NCI-H82 (cell line): ENCODE results near the gene IBSP.

ENCODE experiments used
- DNase-seq: peaks from one replicate; lab custom pipeline; 2025; lab: John Stamatoyannopoulos, UW

IBSP gene

DNA sequence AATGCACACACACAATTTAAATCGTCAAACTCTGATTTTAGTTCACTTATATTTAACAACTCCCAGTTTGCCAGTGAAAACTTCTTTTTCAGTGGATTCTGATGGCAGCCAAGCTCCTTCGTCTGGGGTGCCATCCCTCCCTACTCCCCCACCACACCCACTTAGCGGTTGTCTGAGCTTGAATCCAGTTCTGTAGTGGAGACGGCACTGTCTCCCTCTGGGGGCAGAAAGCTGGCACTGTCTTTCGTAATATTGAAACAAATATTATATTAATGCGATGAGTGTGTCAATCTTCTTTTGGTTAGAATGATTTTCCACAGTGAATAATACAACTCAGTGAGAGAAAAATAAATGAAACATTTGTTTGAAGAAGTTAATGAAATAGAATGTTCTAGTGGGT lies 38.9 kb downstream of the IBSP start:
- no peak for DNase-seq

DNA sequence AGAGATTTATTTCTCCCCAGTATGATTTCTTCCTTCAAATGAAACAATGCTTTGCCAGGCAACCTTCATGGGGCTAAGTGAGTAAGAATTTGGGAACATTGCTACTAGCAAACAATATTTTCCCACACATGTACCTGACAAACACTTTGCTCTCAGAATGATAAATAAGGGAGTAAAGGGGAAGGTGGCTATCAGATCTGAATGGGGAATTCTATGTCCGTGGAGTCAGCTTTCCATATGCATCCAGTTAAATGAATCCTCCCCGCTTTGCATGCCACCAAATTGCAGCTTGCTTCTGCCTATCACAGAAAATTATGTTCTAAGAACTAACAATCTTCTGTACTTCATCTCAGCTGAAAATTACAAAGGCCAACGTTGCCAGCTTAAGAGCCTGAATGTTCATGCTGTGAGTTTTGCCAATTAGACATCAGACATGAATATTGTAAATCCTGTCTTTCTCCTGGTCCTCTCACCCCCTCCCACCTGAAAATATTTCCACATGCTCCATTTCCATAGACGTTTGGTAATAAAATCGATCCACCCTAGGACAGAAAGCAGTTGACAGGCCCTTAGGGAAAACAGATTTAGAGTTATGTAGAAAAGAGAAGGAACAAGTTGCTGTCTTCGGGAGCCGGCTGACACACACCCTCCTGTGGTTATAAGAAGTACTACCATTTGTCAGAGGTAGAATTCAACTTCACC lies 39.7 kb downstream of the IBSP start:
- peak; percentile 64 for DNase-seq

DNA sequence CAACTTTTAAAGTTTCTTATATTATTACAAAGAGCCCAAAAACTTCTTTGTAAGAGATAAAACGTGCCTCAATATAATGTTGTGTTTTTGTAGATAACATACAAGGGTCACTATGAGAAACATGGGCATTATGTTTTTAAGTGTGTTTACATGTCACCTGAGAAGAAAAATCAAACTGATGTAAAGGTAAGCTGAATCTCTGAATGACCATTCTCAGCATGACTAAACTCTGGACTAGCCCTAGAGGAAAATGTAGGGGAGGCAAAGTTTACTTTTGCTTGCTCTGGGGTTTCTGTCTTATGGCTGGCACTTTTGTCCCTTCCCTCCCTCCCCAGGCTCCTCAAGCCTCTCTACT lies 40.2 kb downstream of the IBSP start:
- no peak for DNase-seq

DNA sequence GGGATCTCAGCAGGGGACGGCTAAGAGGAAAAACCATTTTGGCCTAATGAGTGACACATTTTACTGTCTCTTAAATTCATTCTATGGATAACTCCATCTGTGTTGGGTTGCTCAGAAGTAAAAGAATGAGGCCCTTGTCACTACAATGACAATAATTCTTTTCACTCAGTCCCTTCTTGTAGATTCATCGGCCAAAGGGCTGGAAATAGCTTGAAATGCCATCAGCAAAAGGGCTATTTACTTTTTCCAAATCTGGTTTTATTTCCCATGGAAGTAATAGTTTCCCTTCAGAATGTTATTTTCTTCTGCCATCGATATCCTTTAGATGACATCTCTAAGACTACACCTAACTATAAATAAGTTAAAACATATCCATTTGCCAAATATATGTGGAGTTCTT lies 40.8 kb downstream of the IBSP start:
- no peak for DNase-seq

DNA sequence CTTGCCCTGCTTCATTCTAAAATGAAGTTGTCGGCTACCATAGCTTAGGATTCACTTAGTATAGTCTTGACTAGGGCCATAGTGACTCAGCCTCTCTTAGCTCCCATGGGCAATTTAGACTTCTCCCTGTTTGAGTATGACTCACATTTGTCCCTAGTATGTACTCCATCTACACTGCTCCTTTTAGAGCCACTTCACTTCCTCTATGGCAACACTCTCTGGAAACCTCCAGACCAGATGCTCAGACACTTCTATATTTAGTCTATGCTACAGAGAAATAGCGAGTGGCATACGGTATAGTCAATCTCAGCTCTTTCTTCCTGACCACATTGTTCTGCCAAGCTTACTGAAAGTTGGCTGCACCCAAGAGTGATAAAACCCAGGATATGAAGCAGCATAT lies 44.6 kb downstream of the IBSP start:
- DNase-seq = no peak

DNA sequence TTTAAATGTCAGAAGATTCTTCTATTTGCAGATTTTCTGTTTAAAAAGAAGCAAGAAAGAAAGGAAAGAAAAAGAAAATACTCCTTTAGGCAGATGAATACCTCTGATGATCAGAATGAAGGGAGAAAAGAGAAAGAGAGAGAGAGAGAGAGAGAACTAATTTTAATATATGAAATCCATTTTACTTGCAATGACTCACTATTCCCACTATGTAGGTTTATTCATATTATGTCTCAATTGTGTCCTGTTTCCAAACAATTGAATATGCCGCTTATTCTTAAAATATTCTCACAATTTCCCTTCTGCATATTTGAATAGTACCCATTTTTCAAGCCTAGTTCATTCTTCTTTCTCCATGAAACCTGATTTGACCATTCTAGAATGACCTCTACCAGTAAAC lies 45.1 kb downstream of the IBSP start:
- DNase-seq = no peak

DNA sequence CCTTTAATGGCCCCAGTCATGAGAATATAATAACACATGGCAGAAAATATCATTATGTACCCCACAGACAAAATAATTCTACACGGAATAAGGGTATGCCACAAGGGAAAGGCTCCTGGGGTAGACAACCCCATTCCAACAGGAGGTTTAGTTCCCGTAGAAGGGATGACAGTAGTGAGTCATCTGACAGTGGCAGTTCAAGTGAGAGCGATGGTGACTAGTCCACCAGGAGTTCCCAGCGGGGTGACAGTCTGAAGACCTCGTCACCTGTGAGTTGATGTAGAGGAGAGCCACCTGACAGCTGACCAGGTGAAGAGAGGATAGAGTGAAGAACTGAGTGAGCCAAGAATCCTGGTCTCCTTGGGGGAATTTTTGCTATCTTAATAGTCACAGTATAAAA lies 46.9 kb downstream of the IBSP start:
- no peak for DNase-seq

DNA sequence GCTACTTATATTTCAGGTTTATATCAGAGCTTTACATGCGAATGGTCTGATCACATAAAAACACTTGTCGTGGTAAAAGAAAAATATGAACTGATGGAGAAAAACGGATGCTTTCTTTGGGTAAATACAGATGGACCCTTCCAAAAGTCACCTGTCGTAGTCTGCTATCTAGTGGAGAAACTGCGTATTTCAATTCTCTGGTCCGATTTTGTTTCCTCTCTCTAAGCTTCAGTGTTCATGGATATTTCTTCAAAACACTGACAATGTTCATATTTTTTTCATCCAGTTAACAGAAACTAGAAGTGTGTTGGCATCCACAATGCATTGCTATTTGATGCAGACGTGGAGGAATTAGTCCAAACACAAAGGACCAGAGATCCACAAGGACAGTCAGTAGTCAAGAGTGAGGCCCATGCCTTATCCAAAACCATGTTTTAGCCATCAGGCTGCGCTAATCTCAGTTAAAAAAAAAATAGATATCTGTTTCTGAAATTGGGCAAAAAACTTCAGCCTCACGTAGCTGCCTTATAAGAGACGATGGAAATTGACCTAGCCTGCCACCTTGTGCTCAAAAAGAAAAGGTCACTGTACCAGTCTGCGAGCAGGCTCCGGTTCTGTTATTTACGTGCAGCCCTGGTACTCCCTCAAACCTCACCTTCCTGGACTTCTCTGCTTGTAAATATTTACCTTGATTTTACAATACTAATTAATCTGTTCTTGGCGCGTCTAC lies 49.4 kb downstream of the IBSP start:
- DNase-seq = peak; percentile 73

DNA sequence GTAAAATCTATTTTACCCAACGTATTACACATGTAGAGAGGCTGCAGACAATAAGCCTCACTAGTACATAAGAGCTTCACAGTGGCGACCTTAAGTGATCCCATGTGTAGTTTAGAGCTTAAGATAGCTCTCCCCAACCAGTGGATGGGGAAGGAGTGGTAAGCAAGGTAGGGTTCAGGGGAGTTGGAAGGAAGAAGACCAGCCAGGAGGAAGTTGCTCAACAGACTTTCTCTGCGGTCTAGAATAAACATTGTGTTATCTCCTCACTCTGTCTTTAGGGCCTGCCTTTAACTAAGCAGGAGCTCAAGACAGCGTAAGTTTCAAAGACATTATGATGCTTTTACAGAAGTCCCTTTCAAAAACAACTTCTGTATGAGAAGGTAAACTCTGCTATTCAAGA lies 50.3 kb downstream of the IBSP start:
- peak; percentile 8 for DNase-seq

DNA sequence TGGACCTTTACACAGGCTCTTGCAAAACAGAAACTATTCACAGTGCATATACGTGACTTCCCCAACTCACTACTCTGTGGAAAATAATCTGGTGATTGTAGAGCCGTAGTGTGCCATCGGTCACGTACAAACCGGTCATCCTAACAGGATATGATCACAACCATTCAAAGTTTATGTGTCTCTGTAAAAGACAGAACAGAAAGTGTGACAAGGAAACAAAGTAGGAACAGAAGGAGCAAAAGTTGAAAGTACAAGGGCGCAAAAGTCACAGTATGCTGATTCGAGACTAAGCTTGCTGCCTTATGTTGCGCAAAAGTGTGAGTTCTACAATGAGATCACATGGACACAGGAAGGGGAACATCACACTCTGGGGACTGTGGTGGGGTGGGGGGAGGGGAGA lies 52.0 kb downstream of the IBSP start:
- no peak for DNase-seq

DNA sequence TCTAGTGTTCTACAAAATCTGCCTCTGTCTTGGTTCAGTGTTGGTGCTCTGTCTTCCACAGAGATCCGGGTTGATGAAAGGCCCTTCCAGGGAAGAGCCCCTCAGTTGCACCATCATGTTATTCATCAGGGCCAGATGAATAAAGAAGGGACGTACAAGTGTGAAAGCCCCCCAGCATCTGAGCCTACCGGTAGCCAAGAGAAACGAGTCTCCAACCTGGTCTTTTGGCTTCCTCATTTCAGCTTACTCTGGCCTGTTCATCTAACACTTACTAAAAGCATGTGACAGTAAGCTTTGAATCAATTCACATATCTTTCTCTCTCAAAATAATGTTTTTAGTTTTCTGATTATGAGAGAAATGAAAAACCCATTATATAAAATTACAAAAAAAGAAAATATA lies 52.6 kb downstream of the IBSP start:
- no peak for DNase-seq

DNA sequence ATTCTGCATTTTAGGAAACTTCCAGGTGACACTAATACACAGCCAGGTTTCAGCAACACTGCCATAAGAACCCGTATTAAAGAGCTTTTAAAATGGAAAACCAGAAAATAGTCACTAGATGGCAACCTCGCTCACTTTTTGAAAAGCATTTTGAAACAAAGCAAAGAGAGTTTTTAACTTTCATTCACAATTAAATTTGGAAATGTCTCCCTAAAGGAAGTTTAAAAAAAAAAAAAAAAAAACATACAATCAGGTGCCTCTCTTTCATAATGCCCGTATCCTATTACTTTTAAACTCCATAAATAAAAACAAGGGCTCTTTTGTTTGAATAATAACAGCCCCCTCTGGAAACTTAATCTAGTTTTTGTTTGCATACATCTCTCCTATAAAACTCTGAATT lies 53.8 kb downstream of the IBSP start:
- DNase-seq = peak; percentile 46

DNA sequence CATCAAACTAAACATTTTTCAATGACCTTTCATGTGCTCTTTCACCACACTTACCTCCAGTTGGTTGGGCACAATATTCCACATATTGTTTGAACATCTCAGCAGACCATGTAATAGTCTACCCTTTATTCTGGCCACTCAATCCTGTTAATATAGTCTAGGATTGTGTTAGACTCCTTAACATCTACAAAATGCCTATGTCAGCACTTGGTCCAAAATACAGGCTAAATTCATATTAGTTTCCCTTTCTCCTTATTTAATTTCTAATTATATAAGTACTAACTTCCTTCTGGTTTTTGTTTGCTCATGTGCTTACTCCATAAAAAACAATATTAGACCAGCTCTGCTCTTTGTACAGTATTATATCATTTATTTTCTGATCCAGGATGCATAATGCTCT lies 54.5 kb downstream of the IBSP start:
- DNase-seq = no peak

DNA sequence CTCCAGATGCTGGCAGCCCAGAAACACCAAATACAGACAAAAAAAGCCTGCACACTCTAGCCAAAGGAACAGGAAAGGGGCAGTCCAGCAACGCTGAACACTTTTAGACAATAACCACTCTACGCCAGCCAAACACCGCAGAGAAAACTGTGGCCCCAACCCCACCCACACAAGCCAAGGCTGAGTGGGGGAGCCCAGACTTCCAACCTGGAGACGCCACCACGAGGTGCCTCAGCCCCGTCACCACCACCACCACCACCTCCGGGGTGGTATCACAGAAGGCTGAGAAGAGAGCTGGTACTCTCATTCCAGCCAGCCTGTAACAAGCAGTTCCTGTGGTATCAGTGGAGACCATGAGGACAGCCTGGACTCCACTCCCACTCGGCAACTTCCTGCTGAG lies 56.2 kb downstream of the IBSP start:
- no peak for DNase-seq

DNA sequence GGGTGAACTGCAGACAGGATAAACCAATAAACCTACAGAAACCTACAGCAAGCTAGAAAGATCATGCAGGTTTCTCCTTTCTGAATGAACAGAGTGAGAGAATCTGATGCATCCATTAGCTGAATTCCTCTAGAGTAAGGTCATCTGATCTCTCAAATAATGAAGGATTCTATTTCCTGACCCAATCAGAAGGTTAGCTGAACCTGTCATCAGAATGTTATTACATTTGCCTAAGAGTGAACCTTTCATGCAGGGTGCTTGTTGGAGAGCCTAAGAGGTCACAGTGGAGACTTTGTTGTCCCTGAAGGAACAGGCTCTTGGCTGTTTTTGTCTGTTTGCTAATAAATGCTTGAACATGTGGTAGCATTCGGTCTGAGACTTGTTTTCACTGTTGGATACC lies 57.5 kb downstream of the IBSP start:
- no peak for DNase-seq

DNA sequence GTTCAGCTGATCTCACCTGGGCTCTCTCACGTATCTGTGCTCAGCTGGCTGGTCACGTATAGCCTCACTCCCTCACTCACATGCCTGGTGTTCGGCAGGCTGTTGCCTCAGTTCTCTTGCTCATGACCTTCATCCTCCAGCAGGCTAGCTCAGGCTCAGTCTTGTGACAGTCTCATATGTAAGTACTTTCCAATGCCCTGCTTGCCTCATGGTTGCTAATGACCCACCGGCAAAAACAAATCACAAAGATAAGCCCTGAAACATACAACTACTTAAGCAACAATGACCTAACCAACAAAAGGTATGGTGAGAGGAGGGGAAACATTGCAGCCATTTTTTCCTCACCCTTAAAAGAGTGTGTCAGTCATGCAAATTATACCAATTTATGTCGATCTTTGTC lies 58.4 kb downstream of the IBSP start:
- DNase-seq = no peak
